NCI-H82 treated with DMSO at 0.1 percent for 48 hours (cell line): ENCODE measurements around the gene GPR160.

ENCODE experiments used
- DNase-seq: peaks from one replicate; lab custom pipeline; 2025; ENCODE audit not compliant: unreplicated experiment; lab: John Stamatoyannopoulos, UW

GPR160 gene

DNA sequence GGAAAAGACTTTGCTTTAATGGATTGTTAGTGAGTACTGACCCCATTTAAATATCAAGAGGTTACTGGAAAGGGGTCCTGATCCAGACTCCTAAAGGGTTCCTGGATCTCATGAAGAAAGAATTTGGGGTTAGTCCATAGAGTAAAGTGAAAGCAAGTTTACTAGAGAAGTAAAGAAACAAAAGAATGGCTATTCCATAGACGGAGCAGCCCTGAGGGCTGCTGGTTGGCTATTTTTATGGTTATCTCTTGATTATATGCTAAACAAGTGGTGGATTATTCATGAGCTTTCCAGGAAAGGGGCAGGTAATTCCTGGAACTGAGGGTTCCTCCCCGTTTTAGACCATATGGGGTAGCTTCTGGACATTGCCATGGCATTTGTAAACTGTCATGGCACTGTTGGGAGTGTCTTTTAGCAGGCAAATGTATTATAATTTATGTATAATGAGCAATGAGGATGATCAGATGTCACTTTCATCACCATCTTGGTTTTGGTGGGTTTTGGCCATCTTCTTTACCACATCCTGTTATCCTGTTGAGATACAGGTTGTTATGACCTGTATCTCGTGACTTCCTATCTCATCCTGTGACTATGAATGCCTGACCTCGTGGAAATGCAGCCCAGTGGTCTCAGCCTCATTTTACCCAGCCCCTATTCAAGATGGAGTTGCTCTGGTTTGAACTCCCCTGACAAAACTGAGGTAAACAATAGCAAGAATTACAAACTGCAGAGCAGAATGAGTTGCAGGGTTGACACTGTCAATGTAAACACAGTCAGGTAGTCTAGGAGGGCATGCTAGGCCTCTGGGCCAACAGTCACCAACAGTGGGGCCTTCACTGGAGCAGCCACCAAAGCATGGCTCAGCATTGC, 10.3 kb upstream of the GPR160 start:
- no peak for DNase-seq

- DNase-seq = no peak
Measured at GRCh38 chr3:170033489-170033888, 4.3 kb upstream of the GPR160 start.

- DNase-seq = no peak
Measured at GRCh38 chr3:170038434-170039110, 777 bp downstream of the GPR160 start.

- DNase-seq = peak; percentile 19
Measured at GRCh38 chr3:170040418-170040817, 2.6 kb downstream of the GPR160 start.

DNA sequence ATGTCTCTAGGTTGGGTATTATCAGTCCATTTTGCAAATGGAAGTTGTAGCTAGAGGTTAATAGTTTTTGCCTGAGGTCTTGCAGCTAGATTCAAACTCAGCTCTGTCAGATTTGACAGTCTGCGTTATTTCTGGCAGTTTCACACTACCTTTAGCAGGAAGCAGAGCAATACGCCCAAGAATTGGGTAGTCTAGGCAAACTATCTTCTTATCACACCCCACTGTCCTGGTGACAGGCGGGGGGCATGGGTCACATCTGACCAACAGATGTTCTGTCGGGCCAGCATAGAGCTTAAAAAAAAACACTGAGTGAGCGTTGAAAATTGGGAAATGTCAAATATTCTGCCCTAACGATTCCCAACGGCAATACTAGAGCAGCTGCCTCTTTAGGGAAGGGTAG, 5.7 kb downstream of the GPR160 start:
- no peak for DNase-seq

DNA sequence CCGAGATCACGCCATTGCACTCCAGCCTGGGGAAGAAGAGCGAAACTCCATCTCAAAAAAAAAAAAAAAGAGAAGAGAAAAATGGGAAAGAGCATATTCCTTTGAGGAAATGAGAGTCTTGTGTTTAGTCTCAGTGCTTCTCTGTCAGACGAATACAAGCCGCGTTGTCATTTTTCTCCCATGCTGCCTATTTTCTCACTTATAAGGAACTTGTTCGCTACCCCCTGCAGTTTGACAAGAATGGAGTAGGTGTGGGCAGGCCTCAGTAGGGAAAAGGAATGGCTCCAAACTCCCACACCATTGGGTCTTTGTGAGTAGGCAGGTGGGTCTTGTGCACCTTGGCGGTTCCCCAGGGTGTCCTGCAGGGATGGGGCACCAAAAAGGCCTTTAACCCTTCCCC, 6.5 kb downstream of the GPR160 start:
- no peak for DNase-seq

GRCh38 chr3:170044795-170045244, 7.0 kb downstream of the GPR160 start:
- no peak for DNase-seq

GRCh38 chr3:170046269-170047132, 8.7 kb downstream of the GPR160 start:
- DNase-seq = no peak

- no peak for DNase-seq
Measured at GRCh38 chr3:170047133-170047404, 9.3 kb downstream of the GPR160 start.

GRCh38 chr3:170049146-170050000, 11.6 kb downstream of the GPR160 start:
- DNase-seq = no peak

DNA sequence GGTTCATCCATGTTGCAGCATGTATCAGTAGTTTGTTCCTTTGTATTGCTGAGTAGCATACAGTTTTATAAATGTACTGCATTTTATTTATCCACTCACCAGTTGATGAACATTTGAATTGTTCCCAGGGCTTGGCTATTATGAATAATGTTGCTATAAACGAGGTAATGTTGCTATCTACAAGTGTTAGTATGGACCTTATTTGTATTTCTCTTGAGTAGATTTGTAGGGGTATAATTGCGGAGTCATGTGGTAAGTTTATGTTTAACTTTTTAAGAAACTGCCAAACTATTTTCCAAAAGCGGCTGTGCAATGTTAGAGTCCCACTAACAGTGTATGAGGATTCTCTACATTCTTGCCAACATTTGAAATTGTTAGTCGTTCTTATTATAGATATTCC, 13.0 kb downstream of the GPR160 start:
- no peak for DNase-seq

- no peak for DNase-seq
Measured at GRCh38 chr3:170052398-170052797, 14.6 kb downstream of the GPR160 start.

DNA sequence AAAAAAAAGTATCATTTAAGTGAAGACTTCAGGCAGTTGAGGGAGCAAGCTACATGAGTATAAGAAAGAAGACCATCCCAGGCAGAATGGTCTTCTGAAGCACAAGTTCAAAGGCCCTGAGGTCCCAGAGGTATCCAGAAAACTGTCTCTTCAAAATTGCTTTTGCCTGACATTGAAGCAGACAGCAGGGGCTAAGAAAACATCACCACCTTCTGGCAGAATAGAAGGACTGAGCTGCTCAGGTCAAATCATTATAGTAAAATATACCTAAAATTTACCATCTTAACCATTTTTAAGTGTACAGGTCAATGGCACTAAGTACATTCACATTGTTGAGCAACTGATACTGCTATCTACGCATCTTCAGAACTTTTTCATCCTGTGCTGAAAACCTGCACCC, 16.4 kb downstream of the GPR160 start:
- no peak for DNase-seq

GRCh38 chr3:170055209-170055608, 17.4 kb downstream of the GPR160 start:
- no peak for DNase-seq

- no peak for DNase-seq
Measured at GRCh38 chr3:170056710-170057454, 19.1 kb downstream of the GPR160 start.

DNA sequence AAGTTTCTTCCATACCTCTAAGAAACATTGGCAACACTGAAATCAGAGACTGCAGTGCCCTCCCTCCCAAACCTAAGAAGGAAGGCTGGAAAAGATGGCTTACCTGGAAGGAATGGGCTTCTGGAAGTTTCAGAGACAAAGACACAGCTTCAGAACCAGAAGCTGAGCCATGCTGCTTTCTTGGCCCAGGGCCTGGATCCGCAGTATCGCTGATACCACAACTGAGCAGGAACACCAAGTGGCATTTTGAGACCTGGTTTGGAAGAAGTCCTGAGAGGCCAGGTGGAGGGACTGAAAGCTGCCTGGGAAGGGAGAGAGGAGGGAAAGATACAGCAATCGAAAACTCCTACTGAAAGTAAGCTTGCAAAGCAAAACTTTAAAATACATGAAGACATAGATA, 19.8 kb downstream of the GPR160 start:
- no peak for DNase-seq

GRCh38 chr3:170058127-170058526, 20.3 kb downstream of the GPR160 start:
- DNase-seq = no peak

- DNase-seq = no peak
Measured at GRCh38 chr3:170059447-170059846, 21.7 kb downstream of the GPR160 start.

GRCh38 chr3:170062068-170062467, 24.3 kb downstream of the GPR160 start:
- DNase-seq = no peak

DNA sequence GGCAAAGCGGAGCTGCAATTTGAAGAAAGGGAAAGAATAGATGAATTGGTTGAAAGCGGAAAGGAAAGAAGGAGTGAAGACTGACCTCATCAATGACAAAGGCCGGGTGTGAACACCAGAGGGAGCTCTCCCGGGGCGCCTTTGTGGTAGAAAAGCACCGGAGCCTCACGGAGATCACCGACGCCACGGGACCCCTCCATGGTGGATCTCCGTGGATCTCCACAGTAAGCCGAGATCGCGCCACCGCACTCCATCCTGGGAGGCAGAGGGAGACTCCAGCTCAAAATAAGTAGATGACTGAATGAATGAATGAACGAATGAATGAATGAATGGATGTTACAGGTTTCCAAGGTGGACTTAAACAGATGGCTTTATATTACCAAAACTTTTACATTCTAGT, 25.0 kb downstream of the GPR160 start:
- DNase-seq = no peak
